ENCODE measurements around the gene SAT2.
A peak's percentile ranks its signal among the peaks of the same experiment; 100 is the strongest.
"Not testable (repeated sequence)": the region's sequence is repeated elsewhere in the genome, so short reads cannot be mapped to it uniquely, and the experiment has no call there.

The SAT2 gene

GRCh38 chr17:7651665-7652387 is 24.2 kb upstream of the SAT2 start:
- Histone ChIP-seq H3K27me3 (ENCODE audit: control insufficient read depth in 1 of 2, insufficient read depth in 2 of 2, low read length in 2 of 2) (peaks cover 4 to 26% of the 10 kb centered on the region in 2 donors), H3K4me3 (ENCODE audit: low read depth in 1 of 2, low read length in 2 of 2) (peak overlapping the region; percentile 61 to 68), H3K9me3 (ENCODE audit: low read length) (no peaks in the 10 kb centered on the region), H3K4me1 (ENCODE audit: insufficient read depth, low read length) (peaks cover 10% of the 10 kb centered on the region), H3K9ac (ENCODE audit: low read length) (no peak overlapping the region), H3K36me3 (ENCODE audit: insufficient read depth, low read length) (no peaks in the 10 kb centered on the region), H3K27ac (ENCODE audit: low read depth, low read length) (no peak overlapping the region)

DNA sequence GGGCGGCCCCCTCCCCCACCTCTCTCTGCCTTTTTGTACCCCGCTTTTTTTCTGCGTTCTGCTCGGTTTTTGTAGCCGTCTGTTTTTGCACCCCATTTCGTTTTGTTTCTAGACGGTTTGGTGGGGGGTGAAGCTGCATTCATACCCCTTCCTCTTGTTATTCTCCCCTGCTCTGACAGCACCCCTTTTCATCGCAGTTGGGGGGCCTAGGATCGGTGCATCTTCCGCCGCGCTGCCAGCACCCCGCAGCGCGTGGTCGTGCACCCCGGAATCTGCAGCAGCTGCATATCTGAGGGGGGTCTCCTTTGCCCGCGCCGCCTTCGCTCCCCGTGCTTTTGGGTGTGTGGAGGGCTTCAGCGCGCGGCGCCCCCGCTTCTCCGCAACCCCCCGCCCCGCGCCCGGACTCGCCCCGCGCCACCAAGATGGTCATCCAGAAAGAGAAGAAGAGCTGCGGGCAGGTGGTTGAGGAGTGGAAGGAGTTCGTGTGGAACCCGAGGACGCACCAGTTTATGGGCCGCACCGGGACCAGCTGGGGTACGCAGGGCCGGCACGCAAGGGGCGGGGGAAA is 23.6 kb upstream of the SAT2 start:
- no peak overlapping the region for H3K9ac ChIP-seq (ENCODE audit: low read length)
- H3K4me1 ChIP-seq (ENCODE audit: insufficient read depth, low read length) = peaks cover 10% of the 10 kb centered on the region
- H3K4me3 ChIP-seq (ENCODE audit: low read depth in 1 of 2, low read length in 2 of 2) = peak overlapping the region; percentile 61 to 68
- H3K36me3 ChIP-seq (ENCODE audit: insufficient read depth, low read length) = no peaks in the 10 kb centered on the region
- H3K27me3 ChIP-seq (ENCODE audit: control insufficient read depth in 1 of 2, insufficient read depth in 2 of 2, low read length in 2 of 2) = peaks cover 4 to 26% of the 10 kb centered on the region in 2 donors
- no peaks in the 10 kb centered on the region for H3K9me3 ChIP-seq (ENCODE audit: low read length)
- peak overlapping the region; percentile 23 for H3K27ac ChIP-seq (ENCODE audit: low read depth, low read length)

DNA sequence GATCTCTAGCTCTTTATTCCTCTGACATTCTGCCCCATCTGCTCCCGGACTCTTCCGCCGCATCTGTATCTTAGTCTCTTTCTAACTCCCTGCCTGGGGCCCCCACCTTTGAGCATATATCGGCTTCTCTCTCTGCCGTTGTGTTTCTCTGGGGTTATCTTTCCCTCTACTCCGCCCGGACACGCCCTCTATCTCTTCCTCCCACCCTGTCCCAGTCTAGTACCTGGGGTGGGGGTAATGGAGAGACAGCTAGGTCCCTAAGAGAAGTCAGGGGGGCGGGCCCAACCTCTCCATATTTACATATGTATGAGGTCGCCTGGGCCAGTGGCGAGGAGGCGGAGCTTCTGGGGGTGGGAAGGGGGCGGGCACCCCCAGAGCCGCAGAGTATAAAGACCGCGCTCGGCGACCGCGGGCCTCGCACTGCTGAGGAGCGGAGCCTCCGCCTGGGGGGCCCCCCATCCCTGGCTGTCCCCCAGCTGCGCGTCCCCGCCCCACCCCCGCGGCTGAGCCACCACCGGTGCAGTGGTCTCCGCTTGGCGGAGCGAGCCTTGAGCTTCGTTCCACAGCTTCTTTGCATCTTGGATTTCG is 23.0 kb upstream of the SAT2 start, which contains the start of gene ATP1B2:
ATP1B2 (plus strand) TSS at position 418 of the 588 bp plus-strand sequence. CDS start 593 bp downstream, outside the sequence.
- H3K9ac ChIP-seq (ENCODE audit: low read length) = peak within 1 kb of the TSS; percentile 27
- H3K9me3 ChIP-seq (ENCODE audit: low read length) = no peaks in the 10 kb centered on the region
- H3K4me3 ChIP-seq (ENCODE audit: low read depth in 1 of 2, low read length in 2 of 2) = peak within 1 kb of the TSS; percentile 61 to 68
- H3K27ac ChIP-seq (ENCODE audit: low read depth, low read length) = peak within 1 kb of the TSS; percentile 23
- peaks cover 10% of the 10 kb centered on the region for H3K4me1 ChIP-seq (ENCODE audit: insufficient read depth, low read length)
- H3K36me3 ChIP-seq (ENCODE audit: insufficient read depth, low read length) = no peaks in the 10 kb centered on the region
- H3K27me3 ChIP-seq (ENCODE audit: control insufficient read depth in 1 of 2, insufficient read depth in 2 of 2, low read length in 2 of 2) = peaks cover 4 to 26% of the 10 kb centered on the region in 2 donors

DNA sequence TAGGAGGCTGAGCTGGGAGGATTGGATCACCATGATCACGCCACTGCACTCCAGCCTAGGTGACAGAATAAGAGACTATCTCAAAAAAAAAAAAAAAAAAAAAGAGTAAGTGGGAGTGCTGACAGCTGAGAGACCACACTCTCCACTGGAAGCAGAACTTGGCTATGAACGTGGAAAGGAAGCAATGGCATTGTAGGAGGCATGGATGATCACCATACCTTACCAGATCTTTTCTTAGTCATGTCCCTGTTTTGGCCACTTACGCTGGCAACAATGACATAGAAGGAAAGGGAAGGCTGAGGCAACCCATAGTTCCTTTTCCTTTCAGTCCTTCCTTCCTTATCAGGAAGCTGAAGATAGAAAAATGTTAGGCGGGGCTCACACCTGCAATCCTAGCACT is 19.4 kb upstream of the SAT2 start:
- Histone ChIP-seq H3K27me3 (ENCODE audit: control insufficient read depth in 1 of 2, insufficient read depth in 2 of 2, low read length in 2 of 2) (peaks cover 4 to 24% of the 10 kb centered on the region in 2 donors), H3K9ac (ENCODE audit: low read length) (no peak overlapping the region), H3K27ac (ENCODE audit: low read depth, low read length) (no peak overlapping the region), H3K4me3 (ENCODE audit: low read depth in 1 of 2, low read length in 2 of 2) (no peak overlapping the region), H3K9me3 (ENCODE audit: low read length) (no peaks in the 10 kb centered on the region), H3K4me1 (ENCODE audit: insufficient read depth, low read length) (peaks cover 10% of the 10 kb centered on the region), H3K36me3 (ENCODE audit: insufficient read depth, low read length) (no peaks in the 10 kb centered on the region)

DNA sequence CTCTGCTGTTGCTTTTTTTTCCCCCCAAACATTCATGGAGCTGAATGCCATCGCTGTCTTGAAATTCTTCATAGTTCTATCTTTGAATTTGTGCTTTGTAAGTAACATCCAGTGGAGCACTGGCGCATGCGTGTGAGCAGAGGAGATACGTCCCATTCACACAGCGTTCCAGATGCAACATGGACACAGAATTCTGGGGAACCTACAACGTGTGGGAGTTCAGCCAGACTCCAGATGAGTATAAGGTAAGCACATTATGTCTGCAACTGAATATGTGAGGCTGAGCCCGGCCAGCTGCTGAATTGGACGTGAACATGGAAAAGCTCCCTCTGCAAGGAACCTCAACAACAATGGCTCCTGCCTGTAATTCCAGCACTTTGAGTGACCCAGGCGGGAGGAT is 18.8 kb upstream of the SAT2 start:
- peaks cover 4 to 18% of the 10 kb centered on the region in 2 donors for H3K27me3 ChIP-seq (ENCODE audit: control insufficient read depth in 1 of 2, insufficient read depth in 2 of 2, low read length in 2 of 2)

DNA sequence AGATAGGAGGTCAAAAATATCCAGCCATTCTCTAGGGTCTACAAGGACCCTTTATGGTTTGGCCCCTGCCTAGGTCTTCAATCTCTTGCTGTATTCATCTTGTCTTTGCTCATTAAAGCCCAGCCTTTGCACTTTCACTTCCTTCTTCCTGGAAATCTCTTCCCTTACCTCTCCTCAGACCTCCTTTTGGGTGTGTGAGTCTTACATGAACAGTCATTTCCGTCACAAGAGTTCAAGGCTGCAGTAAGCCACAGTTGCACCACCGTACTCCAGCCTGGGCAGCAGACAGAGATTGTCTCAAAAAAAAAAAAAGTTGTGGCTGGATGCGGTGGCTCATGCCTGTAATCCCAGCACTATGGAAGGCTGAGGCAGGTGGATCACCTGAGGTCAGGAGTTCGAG is 17.2 kb upstream of the SAT2 start:
- no peaks in the 10 kb centered on the region for H3K36me3 ChIP-seq (ENCODE audit: insufficient read depth, low read length)
- peaks cover 0 to 1% of the 10 kb centered on the region in 2 donors for H3K27me3 ChIP-seq (ENCODE audit: control insufficient read depth in 1 of 2, insufficient read depth in 2 of 2, low read length in 2 of 2)
- no peak overlapping the region for H3K27ac ChIP-seq (ENCODE audit: low read depth, low read length)
- no peaks in the 10 kb centered on the region for H3K9me3 ChIP-seq (ENCODE audit: low read length)
- H3K4me3 ChIP-seq (ENCODE audit: low read depth in 1 of 2, low read length in 2 of 2) = no peak overlapping the region
- no peak overlapping the region for H3K9ac ChIP-seq (ENCODE audit: low read length)
- no peaks in the 10 kb centered on the region for H3K4me1 ChIP-seq (ENCODE audit: insufficient read depth, low read length)

More for the DNA sequence above, 18.8 kb upstream of the SAT2 start:
- H3K4me3 ChIP-seq (ENCODE audit: low read depth in 1 of 2, low read length in 2 of 2) = no peak overlapping the region
- H3K36me3 ChIP-seq (ENCODE audit: insufficient read depth, low read length) = no peaks in the 10 kb centered on the region
- no peak overlapping the region for H3K27ac ChIP-seq (ENCODE audit: low read depth, low read length)
- H3K4me1 ChIP-seq (ENCODE audit: insufficient read depth, low read length) = peaks cover 10% of the 10 kb centered on the region
- H3K9ac ChIP-seq (ENCODE audit: low read length) = no peak overlapping the region
- H3K9me3 ChIP-seq (ENCODE audit: low read length) = no peaks in the 10 kb centered on the region

DNA sequence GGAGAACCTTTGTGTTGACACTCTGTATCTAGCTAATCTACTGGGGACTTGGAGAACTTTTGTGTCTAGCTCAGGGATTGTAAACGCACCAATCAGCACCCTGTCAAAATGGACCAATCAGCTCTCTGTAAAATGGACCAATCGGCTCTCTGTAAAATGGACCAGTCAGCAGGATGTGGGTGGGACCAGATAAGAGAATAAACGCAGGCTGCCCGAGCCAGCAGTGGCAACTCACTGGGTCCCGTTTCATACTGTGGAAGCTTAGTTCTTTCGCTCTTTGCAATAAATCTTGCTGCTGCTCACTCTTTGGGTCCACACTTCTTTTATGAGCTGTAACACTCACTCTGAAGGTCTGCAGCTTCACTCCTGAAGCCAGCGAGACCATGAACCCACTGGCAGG is 14.0 kb upstream of the SAT2 start:
- not testable (repeated sequence) for H3K27me3 ChIP-seq (ENCODE audit: control insufficient read depth in 1 of 2, insufficient read depth in 2 of 2, low read length in 2 of 2); H3K9ac ChIP-seq (ENCODE audit: low read length); H3K4me1 ChIP-seq (ENCODE audit: insufficient read depth, low read length); H3K36me3 ChIP-seq (ENCODE audit: insufficient read depth, low read length); H3K4me3 ChIP-seq (ENCODE audit: low read depth in 1 of 2, low read length in 2 of 2); H3K9me3 ChIP-seq (ENCODE audit: low read length); H3K27ac ChIP-seq (ENCODE audit: low read depth, low read length)

DNA sequence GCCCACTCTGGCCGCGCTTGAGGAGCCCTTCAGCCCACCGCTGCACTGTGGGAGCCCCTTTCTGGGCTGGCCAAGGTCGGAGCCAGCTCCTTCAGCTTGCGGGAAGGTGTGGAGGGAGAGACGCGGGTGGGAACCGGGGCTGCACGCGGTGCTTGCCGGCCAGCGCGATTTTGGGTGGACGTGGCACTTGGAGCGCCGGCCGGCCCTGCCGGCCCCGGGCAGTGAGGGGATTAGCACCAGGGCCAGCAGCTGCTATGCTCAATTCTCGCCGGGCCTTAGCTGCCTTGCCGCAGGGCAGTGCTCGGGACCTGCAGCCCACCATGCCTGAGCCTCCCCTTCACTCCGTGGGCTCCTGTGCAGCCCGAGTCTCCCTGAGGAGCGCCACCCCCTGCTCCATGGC is 13.2 kb upstream of the SAT2 start:
- Histone ChIP-seq H3K27ac (ENCODE audit: low read depth, low read length) (no peak overlapping the region), H3K36me3 (ENCODE audit: insufficient read depth, low read length) (no peaks in the 10 kb centered on the region), H3K4me1 (ENCODE audit: insufficient read depth, low read length) (no peaks in the 10 kb centered on the region), H3K9ac (ENCODE audit: low read length) (no peak overlapping the region), H3K9me3 (ENCODE audit: low read length) (no peaks in the 10 kb centered on the region), H3K27me3 (ENCODE audit: control insufficient read depth in 1 of 2, insufficient read depth in 2 of 2, low read length in 2 of 2) (no peaks in the 10 kb centered on the region), H3K4me3 (ENCODE audit: low read depth in 1 of 2, low read length in 2 of 2) (no peak overlapping the region)

GRCh38 chr17:7636163-7636562 is 8.5 kb upstream of the SAT2 start:
- H3K4me3 ChIP-seq (ENCODE audit: low read depth in 1 of 2, low read length in 2 of 2) = no peak overlapping the region
- no peaks in the 10 kb centered on the region for H3K9me3 ChIP-seq (ENCODE audit: low read length)
- H3K4me1 ChIP-seq (ENCODE audit: insufficient read depth, low read length) = no peaks in the 10 kb centered on the region
- H3K27me3 ChIP-seq (ENCODE audit: control insufficient read depth in 1 of 2, insufficient read depth in 2 of 2, low read length in 2 of 2) = no peaks in the 10 kb centered on the region
- no peaks in the 10 kb centered on the region for H3K36me3 ChIP-seq (ENCODE audit: insufficient read depth, low read length)
- H3K27ac ChIP-seq (ENCODE audit: low read depth, low read length) = no peak overlapping the region
- H3K9ac ChIP-seq (ENCODE audit: low read length) = no peak overlapping the region

- Histone ChIP-seq H3K27ac (ENCODE audit: low read depth, low read length) (no peak overlapping the region), H3K4me3 (ENCODE audit: low read depth in 1 of 2, low read length in 2 of 2) (no peak overlapping the region), H3K9me3 (ENCODE audit: low read length) (no peaks in the 10 kb centered on the region), H3K4me1 (ENCODE audit: insufficient read depth, low read length) (no peaks in the 10 kb centered on the region), H3K9ac (ENCODE audit: low read length) (no peak overlapping the region), H3K27me3 (ENCODE audit: control insufficient read depth in 1 of 2, insufficient read depth in 2 of 2, low read length in 2 of 2) (no peaks in the 10 kb centered on the region), H3K36me3 (ENCODE audit: insufficient read depth, low read length) (no peaks in the 10 kb centered on the region)
Measured at GRCh38 chr17:7634384-7634783, 6.8 kb upstream of the SAT2 start.

- Histone ChIP-seq H3K9me3 (ENCODE audit: low read length) (no peaks in the 10 kb centered on the region), H3K27ac (ENCODE audit: low read depth, low read length) (no peak overlapping the region), H3K9ac (ENCODE audit: low read length) (no peak overlapping the region), H3K27me3 (ENCODE audit: control insufficient read depth in 1 of 2, insufficient read depth in 2 of 2, low read length in 2 of 2) (no peaks in the 10 kb centered on the region), H3K4me3 (ENCODE audit: low read depth in 1 of 2, low read length in 2 of 2) (no peak overlapping the region), H3K4me1 (ENCODE audit: insufficient read depth, low read length) (no peaks in the 10 kb centered on the region), H3K36me3 (ENCODE audit: insufficient read depth, low read length) (no peaks in the 10 kb centered on the region)
Measured at GRCh38 chr17:7633093-7633492, 5.5 kb upstream of the SAT2 start.

Measured in muscle layer of colon (tissue), 2 donors.